Measurements from ENCODE around the gene MMS22L. TPM values are rescaled to one million over a fixed set of nuclear protein-coding genes. Genes with fewer than 3 reads are reported as not detected.
A peak's percentile ranks its signal among the peaks of the same experiment; 100 is the strongest.

The MMS22L gene
- total and polyA plus RNA-seq, 2 experiments from 2014 or later = 2.7 to 10.1 TPM

- Histone ChIP-seq H3K27me3 (no peaks in the 10 kb centered on the region), H3K9me2 (replicated peaks; ENCODE audit: insufficient read depth) (no peaks in the 10 kb centered on the region), H4K20me1 (ENCODE audit: insufficient read depth, poor library complexity, severe bottlenecking) (no peaks in the 10 kb centered on the region), H3K36me3 (replicated peaks; ENCODE audit: insufficient read depth, low read depth) (no peaks in the 10 kb centered on the region), H3K27ac (no peak overlapping the region), H3K4me3 (no peak overlapping the region), H3K9me3 (ENCODE audit: low read depth) (peaks cover 3% of the 10 kb centered on the region), H3K4me1 (ENCODE audit: insufficient read depth) (no peaks in the 10 kb centered on the region), H3K79me2 (no peaks in the 10 kb centered on the region), H3K4me2 (no peak overlapping the region), H2AFZ (no peak overlapping the region)
- no peak for DNase-seq (ENCODE audit: low spot score)
- TF ChIP-seq EZH2phosphoT487 (IDR thresholded peaks at IDR 0.05; ENCODE audit: low read depth, severe bottlenecking, unreplicated experiment) (no peak), EZH2 (IDR thresholded peaks at IDR 0.05; ENCODE audit: borderline replicate concordance) (no peak), CTCF (IDR thresholded peaks at IDR 0.05; ENCODE audit: poor library complexity) (no peak)
- 92% methylated on average over 3 of the region's 3 CpGs for whole genome bisulfite sequencing (ENCODE audit: low lambda C conversion rate, missing lambda C conversion rate)
Observed at GRCh38 chr6:97154015-97154414, 129.0 kb downstream of the MMS22L start.

- peaks cover 3% of the 10 kb centered on the region for H3K9me3 ChIP-seq (ENCODE audit: low read depth)
- no peak for TF ChIP-seq EZH2 (IDR thresholded peaks at IDR 0.05; ENCODE audit: borderline replicate concordance)
- no peak overlapping the region for H2AFZ ChIP-seq
- no peak overlapping the region for H3K27ac ChIP-seq
- no peak for DNase-seq (ENCODE audit: low spot score)
- H4K20me1 ChIP-seq (ENCODE audit: insufficient read depth, poor library complexity, severe bottlenecking) = no peaks in the 10 kb centered on the region
- H3K4me2 ChIP-seq = no peak overlapping the region
- no peaks in the 10 kb centered on the region for H3K36me3 ChIP-seq (replicated peaks; ENCODE audit: insufficient read depth, low read depth)
- H3K79me2 ChIP-seq = no peaks in the 10 kb centered on the region
- H3K9me2 ChIP-seq (replicated peaks; ENCODE audit: insufficient read depth) = no peaks in the 10 kb centered on the region
- H3K4me3 ChIP-seq = no peak overlapping the region
- H3K27me3 ChIP-seq = no peaks in the 10 kb centered on the region
- no peaks in the 10 kb centered on the region for H3K4me1 ChIP-seq (ENCODE audit: insufficient read depth)
Observed at GRCh38 chr6:97151601-97152000, 131.4 kb downstream of the MMS22L start.

- peak; percentile 16 for DNase-seq (ENCODE audit: low spot score)
- no peak overlapping the region for H2AFZ ChIP-seq
- H3K79me2 ChIP-seq = no peaks in the 10 kb centered on the region
- no peaks in the 10 kb centered on the region for H3K9me2 ChIP-seq (replicated peaks; ENCODE audit: insufficient read depth)
- peaks cover 3% of the 10 kb centered on the region for H3K9me3 ChIP-seq (ENCODE audit: low read depth)
- no peaks in the 10 kb centered on the region for H4K20me1 ChIP-seq (ENCODE audit: insufficient read depth, poor library complexity, severe bottlenecking)
- H3K4me2 ChIP-seq = no peak overlapping the region
- WGBS (ENCODE audit: low lambda C conversion rate, missing lambda C conversion rate) = 90% methylated on average over 3 of the region's 3 CpGs
- no peak overlapping the region for H3K27ac ChIP-seq
- no peak for TF ChIP-seq EZH2phosphoT487 (IDR thresholded peaks at IDR 0.05; ENCODE audit: low read depth, severe bottlenecking, unreplicated experiment)
- no peak for TF ChIP-seq EZH2 (IDR thresholded peaks at IDR 0.05; ENCODE audit: borderline replicate concordance)
- no peaks in the 10 kb centered on the region for H3K36me3 ChIP-seq (replicated peaks; ENCODE audit: insufficient read depth, low read depth)
- H3K27me3 ChIP-seq = no peaks in the 10 kb centered on the region
- no peaks in the 10 kb centered on the region for H3K4me1 ChIP-seq (ENCODE audit: insufficient read depth)
- H3K4me3 ChIP-seq = no peak overlapping the region
Observed at GRCh38 chr6:97150932-97151331, 132.1 kb downstream of the MMS22L start.

GRCh38 chr6:97147421-97147820, 135.6 kb downstream of the MMS22L start:
- no peaks in the 10 kb centered on the region for H3K4me1 ChIP-seq (ENCODE audit: insufficient read depth)
- no peak overlapping the region for H3K4me3 ChIP-seq
- H4K20me1 ChIP-seq (ENCODE audit: insufficient read depth, poor library complexity, severe bottlenecking) = no peaks in the 10 kb centered on the region
- no peaks in the 10 kb centered on the region for H3K79me2 ChIP-seq
- TF ChIP-seq EZH2phosphoT487 (IDR thresholded peaks at IDR 0.05; ENCODE audit: low read depth, severe bottlenecking, unreplicated experiment) (no peak), EZH2 (IDR thresholded peaks at IDR 0.05; ENCODE audit: borderline replicate concordance) (no peak), CTCF (IDR thresholded peaks at IDR 0.05; ENCODE audit: poor library complexity) (no peak)
- H2AFZ ChIP-seq = no peak overlapping the region
- no peak for DNase-seq (ENCODE audit: low spot score)
- H3K36me3 ChIP-seq (replicated peaks; ENCODE audit: insufficient read depth, low read depth) = no peaks in the 10 kb centered on the region
- H3K4me2 ChIP-seq = no peak overlapping the region
- H3K27me3 ChIP-seq = no peaks in the 10 kb centered on the region
- H3K9me3 ChIP-seq (ENCODE audit: low read depth) = no peaks in the 10 kb centered on the region
- H3K27ac ChIP-seq = no peak overlapping the region
- WGBS (ENCODE audit: low lambda C conversion rate, missing lambda C conversion rate) = 98% methylated on average over 1 of the region's 1 CpG
- H3K9me2 ChIP-seq (replicated peaks; ENCODE audit: insufficient read depth) = no peaks in the 10 kb centered on the region
